Measurements from ENCODE around the gene TOLLIP.

TOLLIP gene

DNA sequence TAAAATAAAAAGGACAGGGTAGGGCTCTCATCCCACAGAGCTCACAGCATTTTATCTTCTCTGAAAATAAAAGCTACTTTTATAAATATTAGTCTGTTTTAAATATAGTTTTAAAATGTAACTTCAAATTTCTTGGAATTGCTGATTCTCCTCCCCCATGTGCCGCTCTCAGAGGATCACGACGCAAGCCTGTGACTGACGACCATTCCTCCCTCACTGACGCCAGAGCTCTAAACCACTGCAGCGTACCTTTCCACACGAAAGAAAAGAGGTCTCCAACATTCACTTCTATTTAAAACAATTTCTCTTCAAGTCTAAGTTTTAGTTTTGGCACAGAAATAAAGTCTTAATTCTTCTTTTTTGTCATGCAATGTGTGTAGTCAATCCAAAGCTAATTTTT, 9.3 kb downstream of the TOLLIP start:
- DNase-seq (ENCODE audit: extremely low read depth in 1 of 2, low read depth in 1 of 2) = no peak

- DNase-seq (ENCODE audit: extremely low read depth in 1 of 2, low read depth in 1 of 2) = no peak
Observed at GRCh38 chr11:1299621-1300020, 9.8 kb downstream of the TOLLIP start.

DNA sequence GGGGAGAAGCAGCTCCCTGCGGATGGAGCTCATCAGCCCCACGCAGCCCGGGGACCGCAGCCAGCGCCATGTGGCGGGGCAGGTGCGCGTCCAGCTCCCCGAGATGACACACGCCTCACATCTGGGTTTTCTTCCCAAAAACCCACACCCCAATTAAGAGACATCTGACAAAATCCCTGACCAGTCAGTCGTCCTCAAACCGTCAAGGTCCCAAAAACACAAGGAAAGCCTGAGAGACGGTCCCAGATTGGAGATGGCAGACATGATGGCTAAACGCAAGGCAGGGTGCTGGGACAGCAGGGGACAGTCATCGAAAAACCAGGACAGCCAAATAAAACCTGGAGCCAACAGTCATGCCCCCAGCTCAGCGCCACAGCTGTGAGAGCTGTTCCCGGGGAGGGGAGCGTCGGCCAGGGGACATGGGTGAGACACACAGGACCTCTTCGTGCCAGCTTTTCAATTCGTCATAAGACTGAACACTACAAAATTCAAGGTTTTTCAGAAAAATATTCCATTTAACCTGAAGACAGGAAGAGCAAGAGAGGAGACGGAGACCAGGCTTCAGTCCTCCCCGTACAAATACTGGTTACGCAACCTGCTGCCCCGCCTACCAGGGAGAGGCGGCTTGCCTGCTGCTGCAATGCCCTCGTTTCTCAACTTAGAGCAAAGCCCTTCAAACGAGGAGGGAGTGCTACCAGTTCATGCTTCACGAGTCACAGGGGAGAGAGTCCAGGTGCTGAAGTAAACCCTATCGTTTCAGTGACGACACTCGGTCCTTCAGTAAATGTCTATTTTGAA, 10.5 kb downstream of the TOLLIP start:
- DNase-seq (ENCODE audit: extremely low read depth in 1 of 2, low read depth in 1 of 2) = no peak

- DNase-seq (ENCODE audit: extremely low read depth in 1 of 2, low read depth in 1 of 2) = no peak
Observed at GRCh38 chr11:1297576-1298473, 11.6 kb downstream of the TOLLIP start.

GRCh38 chr11:1297011-1297575, 12.3 kb downstream of the TOLLIP start:
- no peak for DNase-seq (ENCODE audit: extremely low read depth in 1 of 2, low read depth in 1 of 2)

DNA sequence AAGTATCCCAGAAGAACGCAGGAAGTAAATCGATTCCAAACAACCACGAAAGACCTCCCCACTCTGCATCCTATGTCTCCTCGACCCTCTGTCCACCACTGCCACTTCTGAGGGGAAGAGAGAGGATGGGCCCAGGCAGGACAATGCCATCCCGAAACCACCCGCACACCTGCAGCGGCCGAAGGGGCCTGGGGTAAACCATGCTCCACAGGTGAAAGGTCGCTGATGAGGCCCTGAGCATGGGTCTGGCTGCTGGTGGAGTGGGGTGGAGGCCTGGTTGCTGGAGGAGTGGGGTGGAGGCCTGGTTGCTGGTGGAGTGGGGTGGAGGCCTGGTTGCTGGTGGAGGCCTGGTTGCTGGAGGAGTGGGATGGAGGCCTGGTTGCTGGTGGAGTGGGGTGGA, 13.1 kb downstream of the TOLLIP start:
- DNase-seq (ENCODE audit: extremely low read depth in 1 of 2, low read depth in 1 of 2) = no peak

DNA sequence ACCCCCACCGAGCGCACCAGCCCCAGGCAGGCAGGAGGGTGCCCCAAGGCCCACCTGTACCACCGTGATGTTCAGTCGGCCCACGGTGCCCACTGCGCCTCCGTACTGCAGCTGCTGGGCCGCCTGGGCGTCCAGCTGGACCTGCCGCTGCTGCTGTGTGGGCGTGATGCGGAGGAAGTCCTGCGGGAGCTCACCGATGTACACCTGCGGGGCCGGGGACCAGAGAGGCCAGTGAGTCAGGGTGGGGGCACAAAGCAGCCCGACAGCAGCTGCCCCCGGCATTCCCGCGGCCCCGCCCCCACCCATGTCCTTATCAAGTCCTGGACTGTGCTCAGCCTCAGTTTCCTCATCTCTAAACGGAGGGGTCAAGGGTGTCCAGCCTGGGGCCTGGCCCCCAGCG, 13.8 kb downstream of the TOLLIP start:
- DNase-seq (ENCODE audit: extremely low read depth in 1 of 2, low read depth in 1 of 2) = no peak

DNA sequence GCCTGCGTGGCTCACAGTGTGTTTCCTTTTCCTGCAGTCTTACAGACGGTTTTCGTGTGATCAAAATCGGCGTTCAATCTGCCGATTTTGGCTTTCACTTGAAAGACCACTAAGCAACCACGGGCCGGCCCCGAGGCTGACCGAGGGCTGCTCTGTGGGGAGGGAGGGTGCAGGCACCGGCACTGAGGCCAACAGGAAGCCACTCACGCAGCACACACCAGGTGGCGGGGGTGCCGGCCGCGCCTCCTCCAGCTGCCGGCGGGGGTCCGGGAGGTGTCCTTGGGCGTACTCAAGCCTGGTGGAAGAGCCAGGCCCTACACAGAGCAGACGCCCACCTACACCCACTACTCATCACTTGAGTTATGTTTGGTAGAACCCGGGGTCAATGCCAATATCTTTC, 14.3 kb downstream of the TOLLIP start:
- DNase-seq (ENCODE audit: extremely low read depth in 1 of 2, low read depth in 1 of 2) = no peak

DNA sequence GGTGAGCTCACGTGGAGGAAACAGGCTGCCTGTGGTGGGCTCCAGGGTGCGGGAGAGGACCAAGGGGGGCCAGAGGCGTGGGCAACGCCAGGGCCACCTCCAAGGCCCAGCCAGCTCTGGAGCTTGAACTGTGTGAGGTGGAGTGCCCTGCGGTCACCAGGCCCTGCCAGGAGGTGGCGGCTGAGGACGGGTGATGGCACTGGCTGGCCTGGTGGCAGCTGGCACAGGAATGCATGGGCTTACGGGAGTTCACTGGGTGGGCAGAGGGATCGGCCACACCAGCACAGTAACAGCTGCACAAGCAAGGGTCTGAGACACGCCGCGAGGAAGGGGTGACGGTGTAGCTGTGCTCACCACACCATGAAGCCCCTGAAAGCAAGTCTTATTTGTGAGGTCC, 15.8 kb downstream of the TOLLIP start:
- DNase-seq (ENCODE audit: extremely low read depth in 1 of 2, low read depth in 1 of 2) = no peak

GRCh38 chr11:1292644-1293618, 16.5 kb downstream of the TOLLIP start:
- DNase-seq (ENCODE audit: extremely low read depth in 1 of 2, low read depth in 1 of 2) = no peak

- DNase-seq (ENCODE audit: extremely low read depth in 1 of 2, low read depth in 1 of 2) = no peak
Observed at GRCh38 chr11:1292018-1292643, 17.3 kb downstream of the TOLLIP start.

- no peak for DNase-seq (ENCODE audit: extremely low read depth in 1 of 2, low read depth in 1 of 2)
Observed at GRCh38 chr11:1291295-1292017, 18.0 kb downstream of the TOLLIP start.

- no peak for DNase-seq (ENCODE audit: extremely low read depth in 1 of 2, low read depth in 1 of 2)
Observed at GRCh38 chr11:1290052-1291040, 19.1 kb downstream of the TOLLIP start.

DNA sequence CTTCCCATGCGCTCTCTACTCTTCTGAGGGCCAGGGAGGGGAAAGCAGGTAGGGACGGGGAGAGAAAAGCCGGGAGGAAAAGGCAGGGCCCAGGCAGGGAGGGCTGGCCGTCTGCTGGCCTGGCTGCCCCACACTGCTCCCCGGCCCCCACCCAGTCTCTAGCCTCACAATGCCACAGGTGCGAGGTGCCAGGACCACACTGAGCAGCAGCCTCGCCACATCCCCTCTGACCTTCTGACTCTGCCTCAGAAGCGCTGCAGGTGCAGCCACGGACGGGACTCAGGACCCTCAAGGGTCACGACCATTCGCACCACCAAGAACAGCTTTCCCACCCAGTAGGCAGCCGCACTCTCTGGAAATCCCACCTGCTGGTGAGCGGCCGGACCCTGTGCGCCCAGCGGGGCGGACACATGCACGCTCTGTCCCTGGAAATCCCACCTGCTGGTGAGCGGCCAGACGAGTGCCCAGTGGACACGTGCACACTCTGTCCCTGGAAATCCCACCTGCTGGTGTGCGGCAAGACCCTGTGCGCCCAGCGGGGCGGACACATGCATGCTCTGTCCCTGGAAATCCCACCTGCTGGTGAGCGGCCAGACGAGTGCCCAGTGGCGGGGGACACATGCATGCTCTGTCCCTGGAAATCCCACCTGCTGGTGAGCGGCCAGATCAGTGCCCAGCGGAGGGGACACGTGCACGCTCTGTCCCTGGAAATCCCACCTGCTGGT, 20.1 kb downstream of the TOLLIP start:
- no peak for DNase-seq (ENCODE audit: extremely low read depth in 1 of 2, low read depth in 1 of 2)

- no peak for DNase-seq (ENCODE audit: extremely low read depth in 1 of 2, low read depth in 1 of 2)
Observed at GRCh38 chr11:1288426-1289151, 20.8 kb downstream of the TOLLIP start.

GRCh38 chr11:1287928-1288327, 21.5 kb downstream of the TOLLIP start:
- DNase-seq (ENCODE audit: extremely low read depth in 1 of 2, low read depth in 1 of 2) = no peak

DNA sequence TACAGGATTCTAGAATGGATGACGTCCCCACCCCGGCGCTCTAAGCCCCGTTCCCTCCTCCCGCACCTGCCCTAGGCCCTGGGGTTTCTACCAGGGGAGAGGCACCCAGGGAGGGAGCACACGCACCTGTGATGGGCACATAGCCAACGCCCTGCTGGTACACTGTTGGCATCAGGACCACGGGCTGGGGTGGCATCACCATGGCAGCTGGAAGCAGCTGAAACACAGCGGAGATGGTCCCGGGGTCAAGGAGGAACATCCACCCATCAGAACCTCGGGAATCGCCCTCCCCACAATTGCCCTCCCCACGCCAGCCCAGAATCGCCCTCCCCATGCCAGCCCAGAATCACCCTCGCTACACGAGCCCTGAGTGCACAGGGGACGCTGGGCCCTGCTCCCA, 23.6 kb downstream of the TOLLIP start:
- DNase-seq (ENCODE audit: extremely low read depth in 1 of 2, low read depth in 1 of 2) = no peak

Measured in activated CD8-positive, alpha-beta memory T cell treated with anti-CD3 and anti-CD28 coated beads for 1 hour (primary cell).